Subcutaneous adipose tissue (tissue), 4 donors: ENCODE results near the gene LBX2. TPM values are rescaled to one million over a fixed set of nuclear protein-coding genes. Genes with fewer than 3 reads are reported as not detected.

ENCODE experiments used
- CTCF ChIP-seq: fragments of 450-650 bp; IDR thresholded peaks from one replicate; pipeline ENCODE4 v1.5.1; 2016; ENCODE audit warnings: low read depth, mild to moderate bottlenecking, control low read depth, antibody characterized with exemption, moderate library complexity
- total RNA-seq, 4 donors: library from RNA; depleted of rRNA; stranded (reverse); fragments of >200 nt; gene quantifications; one replicate each; pipeline ENCODE4 v1.1.0, GENCODE V29; 2016

Gene LBX2
- total RNA-seq, 4 donors from 2014 or later = 2.9 to 4.4 (median 4.1) TPM; not detected in 1

DNA sequence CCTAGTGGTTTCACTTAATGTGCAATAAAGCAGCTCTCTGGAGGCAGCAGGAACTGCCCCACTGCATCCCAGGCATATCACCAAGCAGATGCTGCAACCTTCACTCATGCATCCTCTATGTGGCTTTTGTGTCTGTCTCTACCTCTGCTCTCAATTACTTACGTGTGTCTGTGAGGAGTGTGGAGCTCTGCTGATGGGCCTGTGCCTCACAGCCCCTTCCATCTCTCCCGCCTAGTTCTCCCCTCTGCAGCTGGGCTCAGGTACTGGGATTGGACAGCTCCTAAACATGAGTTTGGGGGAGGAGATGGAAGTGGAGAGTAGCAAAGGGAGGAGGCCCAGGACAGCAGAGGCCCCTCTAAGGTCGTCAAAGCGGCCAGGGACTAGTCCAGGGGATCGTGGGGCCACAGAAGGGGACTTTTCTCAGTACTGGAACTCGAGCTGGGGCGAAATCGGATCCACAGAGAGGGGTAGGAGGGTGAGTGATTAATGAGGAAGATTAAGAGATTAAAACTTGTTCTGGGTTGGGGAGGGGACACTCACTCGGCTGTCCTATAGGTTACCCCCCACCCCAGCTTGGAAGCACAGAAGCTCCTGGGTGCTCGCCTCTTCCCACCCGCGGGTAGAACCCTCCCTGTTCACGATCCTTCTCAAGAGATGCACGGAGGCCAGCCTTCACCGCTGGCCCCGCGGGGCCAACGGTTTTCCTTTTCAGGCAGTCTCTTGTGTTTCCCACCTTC is 2.1 kb upstream of the LBX2 start:
- no peak for TF ChIP-seq CTCF

- no peak for TF ChIP-seq CTCF
These were observed 1.2 kb upstream of the LBX2 start for GRCh38 chr2:74500578-74500946.

DNA sequence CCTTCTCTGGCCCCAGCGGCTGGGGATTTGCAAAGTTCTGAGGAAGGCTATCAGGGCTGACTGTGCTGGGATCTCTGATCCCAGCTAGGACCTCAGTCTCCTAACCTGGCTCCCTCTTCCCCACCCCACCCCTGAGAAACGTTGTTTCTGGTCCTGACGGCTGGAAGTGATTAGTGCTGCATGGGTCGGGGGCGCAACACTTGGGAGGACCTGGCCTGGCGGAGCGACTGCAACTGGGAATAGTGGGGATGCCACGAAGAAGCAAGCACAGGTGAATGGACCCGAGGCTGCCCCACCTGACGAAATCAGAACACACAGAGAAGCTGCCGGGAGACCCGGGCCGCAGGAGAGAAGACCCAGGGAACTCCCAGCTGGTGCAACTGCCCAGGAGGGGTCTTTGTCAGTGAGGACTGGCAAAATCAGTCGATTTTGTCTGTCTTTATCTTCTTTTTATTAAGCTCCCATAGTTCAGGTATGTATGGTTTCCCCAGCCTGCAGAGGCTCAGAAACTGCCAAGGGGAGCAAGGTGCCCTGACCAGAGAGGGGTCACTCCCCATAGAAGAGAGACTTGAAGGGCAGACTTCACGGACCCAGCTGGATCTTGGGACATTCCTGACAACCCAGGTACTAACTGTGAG is 656 bp upstream of the LBX2 start:
- TF ChIP-seq CTCF = no peak

- no peak for TF ChIP-seq CTCF
These were observed 720 bp downstream of the LBX2 start for GRCh38 chr2:74498500-74499266.

DNA sequence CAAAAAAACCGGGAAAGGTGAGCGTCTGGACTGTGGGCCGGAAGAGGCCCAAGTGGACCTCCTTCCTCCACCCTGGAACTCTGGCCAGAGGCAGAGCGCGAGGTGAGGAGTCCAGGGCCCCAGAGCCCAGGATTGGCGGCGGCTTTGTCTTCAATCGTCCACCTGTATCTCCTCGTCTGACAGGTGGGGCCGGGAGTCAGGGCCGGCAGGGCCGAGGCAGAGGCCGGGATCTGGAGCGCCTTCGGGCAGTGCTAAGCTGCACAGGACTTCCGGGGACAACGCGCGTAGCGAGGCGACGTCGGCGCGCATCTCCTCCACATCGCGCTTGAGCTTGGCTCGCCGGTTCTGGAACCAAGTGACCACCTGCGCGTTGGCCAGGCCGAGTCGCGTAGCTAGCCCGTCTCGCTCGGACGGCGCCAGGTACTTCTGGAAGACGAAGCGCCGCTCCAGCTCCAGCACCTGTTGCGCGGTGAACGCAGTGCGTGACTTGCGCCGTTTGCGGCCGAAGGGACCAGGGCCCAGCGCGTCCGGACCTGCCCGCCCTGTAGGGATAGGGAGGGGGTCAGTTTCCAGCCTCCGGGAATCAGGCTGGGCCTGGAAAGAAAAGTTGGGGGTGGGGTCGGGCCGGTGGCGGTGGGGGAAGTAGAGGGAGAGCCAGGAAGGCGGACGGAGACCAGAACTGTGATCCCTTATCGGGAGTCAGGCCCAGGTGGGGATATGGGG is 1.5 kb downstream of the LBX2 start:
- TF ChIP-seq CTCF = no peak

GRCh38 chr2:74496997-74497776 is 2.2 kb downstream of the LBX2 start:
- no peak for TF ChIP-seq CTCF
